Activated CD4-positive, alpha-beta T cell treated with anti-CD3 and anti-CD28 coated beads, Interleukin-2, amount 10 ng/mL, durations not matched to agents 24 days and 14 days (primary cell): ENCODE results near the gene FHOD3. TPM values are rescaled to one million over a fixed set of nuclear protein-coding genes. Genes with fewer than 3 reads are reported as not detected.

ENCODE experiments used
- DNase-seq: peaks from one replicate; pipeline ENCODE4 v3.0.0; 2022
- H3K27ac Mint-ChIP-seq: one replicate; pipeline ENCODE4 v1.8.0; 2022; ENCODE audit warnings: mild to moderate bottlenecking, mixed read lengths
- H3K27me3 Mint-ChIP-seq: one replicate; pipeline ENCODE4 v1.8.0; 2022; ENCODE audit warnings: mixed read lengths
- H3K36me3 Mint-ChIP-seq: one replicate; pipeline ENCODE4 v1.8.0; 2022; ENCODE audit warnings: low read depth, mild to moderate bottlenecking, mixed read lengths
- H3K4me1 Mint-ChIP-seq: one replicate; pipeline ENCODE4 v1.8.0; 2021; ENCODE audit warnings: mixed read lengths
- H3K4me3 Mint-ChIP-seq: one replicate; pipeline ENCODE4 v1.8.0; 2022; ENCODE audit warnings: mild to moderate bottlenecking, moderate library complexity, mixed read lengths
- H3K9me3 Mint-ChIP-seq: one replicate; pipeline ENCODE4 v1.8.0; 2021; ENCODE audit warnings: mixed read lengths
- intact Hi-C: fragments of 100-400 bp; cut with micrococcal nuclease; formaldehyde crosslinking; loops from one replicate; pipeline ENCODE4 v1.15.1; 2023
- total RNA-seq: library from RNA; stranded (reverse); gene quantifications from 2 replicates; pipeline ENCODE4 v1.2.3, GENCODE V29; 2022

Gene FHOD3
- not detected in 2 replicates for total RNA-seq

- intact Hi-C loops: no loop called here
- DNase-seq: no peak
- no peak within 1 kb of the TSS for H3K27ac Mint-ChIP-seq
- H3K4me3 Mint-ChIP-seq: no peak within 1 kb of the TSS
- H3K4me1 Mint-ChIP-seq: no peaks in the 10 kb centered on the region
- H3K27me3 Mint-ChIP-seq: peaks cover 27% of the 10 kb centered on the region
- H3K9me3 Mint-ChIP-seq: no peaks in the 10 kb centered on the region
- H3K36me3 Mint-ChIP-seq: no peaks in the 10 kb centered on the region
These were observed at the start of gene FHOD3 for GRCh38 chr18:36297417-36298125. Gene FHOD3, plus strand, starts transcription at chr18:36297713. Its CDS starts 123 bp downstream, at chr18:36297836.

GRCh38 chr18:36249392-36249791 lies 48.1 kb upstream of the FHOD3 start:
- Mint-ChIP-seq H3K4me1 (no peaks in the 10 kb centered on the region), H3K36me3 (no peaks in the 10 kb centered on the region), H3K27ac (no peak overlapping the region), H3K9me3 (no peaks in the 10 kb centered on the region), H3K27me3 (peaks cover 13% of the 10 kb centered on the region), H3K4me3 (no peak overlapping the region)
- DNase-seq: no peak
- intact Hi-C loops: no loop called here

- H3K4me3 Mint-ChIP-seq: no peak overlapping the region
- H3K27ac Mint-ChIP-seq: no peak overlapping the region
- peaks cover 9% of the 10 kb centered on the region for H3K27me3 Mint-ChIP-seq
- intact Hi-C loops: no loop called here
- no peaks in the 10 kb centered on the region for H3K9me3 Mint-ChIP-seq
- no peaks in the 10 kb centered on the region for H3K36me3 Mint-ChIP-seq
- no peaks in the 10 kb centered on the region for H3K4me1 Mint-ChIP-seq
- DNase-seq: no peak
These were observed 46.7 kb upstream of the FHOD3 start for GRCh38 chr18:36250827-36251226.

- no peak for DNase-seq
- Mint-ChIP-seq H3K9me3 (no peaks in the 10 kb centered on the region), H3K27ac (no peak overlapping the region), H3K4me1 (no peaks in the 10 kb centered on the region), H3K27me3 (peaks cover 6% of the 10 kb centered on the region), H3K4me3 (no peak overlapping the region), H3K36me3 (no peaks in the 10 kb centered on the region)
- intact Hi-C loops: no loop called here
These were observed 42.3 kb upstream of the FHOD3 start for GRCh38 chr18:36255072-36255698.

GRCh38 chr18:36256094-36256493 lies 41.4 kb upstream of the FHOD3 start:
- Mint-ChIP-seq H3K4me3 (no peak overlapping the region), H3K9me3 (no peaks in the 10 kb centered on the region), H3K4me1 (no peaks in the 10 kb centered on the region), H3K36me3 (no peaks in the 10 kb centered on the region), H3K27ac (no peak overlapping the region), H3K27me3 (peaks cover 6% of the 10 kb centered on the region)
- no peak for DNase-seq
- intact Hi-C loops: no loop called here

GRCh38 chr18:36262971-36263370 lies 34.5 kb upstream of the FHOD3 start:
- intact Hi-C loops: no loop called here
- H3K4me3 Mint-ChIP-seq: no peak overlapping the region
- no peaks in the 10 kb centered on the region for H3K4me1 Mint-ChIP-seq
- peaks cover 3% of the 10 kb centered on the region for H3K27me3 Mint-ChIP-seq
- DNase-seq: no peak
- H3K27ac Mint-ChIP-seq: no peak overlapping the region
- no peaks in the 10 kb centered on the region for H3K9me3 Mint-ChIP-seq
- no peaks in the 10 kb centered on the region for H3K36me3 Mint-ChIP-seq

GRCh38 chr18:36264283-36264682 lies 33.2 kb upstream of the FHOD3 start:
- Mint-ChIP-seq H3K9me3 (no peaks in the 10 kb centered on the region), H3K36me3 (no peaks in the 10 kb centered on the region), H3K4me3 (no peak overlapping the region), H3K27ac (no peak overlapping the region), H3K4me1 (no peaks in the 10 kb centered on the region), H3K27me3 (peaks cover 3% of the 10 kb centered on the region)
- intact Hi-C loops: no loop called here
- peak; percentile 15 for DNase-seq

- Mint-ChIP-seq H3K27ac (no peak overlapping the region), H3K4me1 (no peaks in the 10 kb centered on the region), H3K36me3 (no peaks in the 10 kb centered on the region), H3K4me3 (no peak overlapping the region), H3K27me3 (peaks cover 5% of the 10 kb centered on the region), H3K9me3 (no peaks in the 10 kb centered on the region)
- DNase-seq: peak; percentile 34
- intact Hi-C loops: no loop called here
These were observed 32.5 kb upstream of the FHOD3 start for GRCh38 chr18:36265015-36265414.

- Mint-ChIP-seq H3K4me3 (no peak overlapping the region), H3K4me1 (no peaks in the 10 kb centered on the region), H3K27me3 (peaks cover 5% of the 10 kb centered on the region), H3K9me3 (no peaks in the 10 kb centered on the region), H3K27ac (no peak overlapping the region), H3K36me3 (no peaks in the 10 kb centered on the region)
- DNase-seq: no peak
- intact Hi-C loops: no loop called here
These were observed 28.4 kb upstream of the FHOD3 start for GRCh38 chr18:36269157-36269556.

- intact Hi-C loops: no loop called here
- DNase-seq: no peak
These were observed 26.4 kb upstream of the FHOD3 start for GRCh38 chr18:36271153-36271552.

GRCh38 chr18:36273347-36273746 lies 24.2 kb upstream of the FHOD3 start:
- no peak overlapping the region for H3K27ac Mint-ChIP-seq
- no peaks in the 10 kb centered on the region for H3K9me3 Mint-ChIP-seq
- peaks cover 21% of the 10 kb centered on the region for H3K27me3 Mint-ChIP-seq
- H3K4me1 Mint-ChIP-seq: no peaks in the 10 kb centered on the region
- no peaks in the 10 kb centered on the region for H3K36me3 Mint-ChIP-seq
- no peak for DNase-seq
- H3K4me3 Mint-ChIP-seq: no peak overlapping the region
- intact Hi-C loops: no loop called here

More at GRCh38 chr18:36271153-36271552, 26.4 kb upstream of the FHOD3 start:
- Mint-ChIP-seq H3K27ac (no peak overlapping the region), H3K36me3 (no peaks in the 10 kb centered on the region), H3K4me3 (no peak overlapping the region), H3K27me3 (peaks cover 12% of the 10 kb centered on the region), H3K9me3 (no peaks in the 10 kb centered on the region), H3K4me1 (no peaks in the 10 kb centered on the region)

- H3K27ac Mint-ChIP-seq: no peak overlapping the region
These were observed 23.3 kb upstream of the FHOD3 start for GRCh38 chr18:36274083-36274715.

GRCh38 chr18:36275561-36275960 lies 22.0 kb upstream of the FHOD3 start:
- Mint-ChIP-seq H3K4me1 (no peaks in the 10 kb centered on the region), H3K27me3 (peaks cover 28% of the 10 kb centered on the region), H3K36me3 (no peaks in the 10 kb centered on the region), H3K4me3 (no peak overlapping the region), H3K27ac (no peak overlapping the region), H3K9me3 (no peaks in the 10 kb centered on the region)
- intact Hi-C loops: no loop called here
- DNase-seq: no peak

More at GRCh38 chr18:36274083-36274715, 23.3 kb upstream of the FHOD3 start:
- peaks cover 25% of the 10 kb centered on the region for H3K27me3 Mint-ChIP-seq
- intact Hi-C loops: no loop called here
- H3K36me3 Mint-ChIP-seq: no peaks in the 10 kb centered on the region
- H3K9me3 Mint-ChIP-seq: no peaks in the 10 kb centered on the region
- H3K4me3 Mint-ChIP-seq: no peak overlapping the region
- DNase-seq: no peak
- H3K4me1 Mint-ChIP-seq: no peaks in the 10 kb centered on the region

- Mint-ChIP-seq H3K27ac (no peak overlapping the region), H3K4me1 (no peaks in the 10 kb centered on the region), H3K36me3 (no peaks in the 10 kb centered on the region), H3K9me3 (no peaks in the 10 kb centered on the region), H3K4me3 (no peak overlapping the region), H3K27me3 (peaks cover 36% of the 10 kb centered on the region)
- DNase-seq: no peak
- intact Hi-C loops: no loop called here
These were observed 18.5 kb upstream of the FHOD3 start for GRCh38 chr18:36279001-36279400.
